AG04450 (cell line): ENCODE measurements around the gene UPB1. TPM values are rescaled to one million over a fixed set of nuclear protein-coding genes. Genes with fewer than 3 reads are reported as not detected.
A peak's percentile ranks its signal among the peaks of the same experiment; 100 is the strongest.

Source experiments
- CTCF ChIA-PET: fragments of 300-600, 350-600 bp; formaldehyde crosslinking; extraction: SDS; loops from one replicate; lab custom pipeline; 2022; ENCODE audit warnings: antibody characterized with exemption, inconsistent platforms; lab: Charles Lee
- POLR2A ChIA-PET: fragments of 350-600 bp; formaldehyde crosslinking; extraction: SDS; loops from one replicate; lab custom pipeline; 2021; ENCODE audit warnings: antibody characterized with exemption, inconsistent platforms; lab: Yijun Ruan, JAX
- DNase-seq: peaks from one replicate; pipeline ENCODE4 v3.0.0-alpha.2; 2011; ENCODE audit warnings: low read depth, low spot score
- H3K27ac ChIP-seq: one replicate; pipeline ENCODE4 v1.5.1; 2012; ENCODE audit warnings: low read depth, low read length, control low read depth
- H3K27me3 ChIP-seq: one replicate; pipeline ENCODE4 v1.6.0; 2012; ENCODE audit warnings: low read length; ENCODE audit not compliant: control insufficient read depth, insufficient read depth
- H3K4me3 ChIP-seq: 2 replicates; pipeline ENCODE4 v1.5.1; 2011; ENCODE audit warnings: mild to moderate bottlenecking, low read depth, low read length, control low read depth
- H3K9me3 ChIP-seq: 2 replicates; pipeline ENCODE4 v1.5.1; 2012; ENCODE audit warnings: low read length; ENCODE audit not compliant: control insufficient read depth, insufficient read depth
- CTCF ChIP-seq: IDR thresholded peaks from 2 replicates; pipeline ENCODE4 v1.5.1; 2011; ENCODE audit warnings: low read depth, low read length, control low read depth, inconsistent platforms
- polyA plus RNA-seq: library from polyadenylated mRNA; depleted of rRNA; stranded (reverse); fragments of >200 nt; gene quantifications from 2 replicates; pipeline ENCODE4 v1.2.3, GENCODE V29; 2011

The UPB1 gene
- polyA plus RNA-seq, 1 experiment, result not detected

DNA sequence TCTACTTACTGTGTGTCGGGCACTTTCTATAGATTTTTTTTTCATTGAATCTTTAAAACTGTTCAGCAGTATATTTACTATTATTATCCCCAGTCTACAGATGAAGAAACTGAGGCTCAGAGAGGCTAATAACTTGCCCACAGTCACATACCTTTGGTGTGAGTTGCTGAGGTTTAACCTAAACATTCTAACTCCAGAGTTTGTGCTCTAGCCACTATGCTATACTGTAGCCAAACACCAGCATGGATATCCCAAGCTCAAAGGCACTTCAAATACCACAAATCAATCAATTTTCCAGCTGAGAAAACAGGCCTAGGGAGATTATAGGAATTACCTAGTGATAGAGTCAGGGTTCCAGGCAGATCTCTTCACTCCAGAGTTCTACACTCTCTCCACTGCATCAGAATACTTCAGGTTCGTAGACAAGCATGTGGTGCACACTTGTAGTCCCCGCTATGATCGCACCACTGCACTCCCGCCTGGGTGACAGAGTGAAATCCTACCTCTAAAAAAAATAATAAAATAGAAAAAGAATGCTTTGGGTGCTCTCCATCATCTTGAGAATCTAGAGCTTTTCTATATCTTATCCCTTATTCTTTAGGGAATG is 20.4 kb upstream of the UPB1 start:
- Histone ChIP-seq H3K4me3 (no peak overlapping the region), H3K27ac (peak overlapping the region; percentile 87), H3K9me3 (no peaks in the 10 kb centered on the region), H3K27me3 (no peaks in the 10 kb centered on the region)
- ChIA-PET POLR2A (interaction anchor here (1.3 to 2.0 kb wide), 3 partner anchors 9 to 12 kb away, joined by 3 to 4 read pairs (median 4); no protein-coding TSS in a partner anchor), CTCF (no interaction called here)
- TF ChIP-seq CTCF, result no peak
- no peak for DNase-seq

- POLR2A ChIA-PET, result no interaction called here
- H3K4me3 ChIP-seq, result no peak overlapping the region
- H3K27ac ChIP-seq, result no peak overlapping the region
- TF ChIP-seq CTCF, result no peak
- CTCF ChIA-PET, result no interaction called here
- no peaks in the 10 kb centered on the region for H3K27me3 ChIP-seq
- H3K9me3 ChIP-seq, result no peaks in the 10 kb centered on the region
- no peak for DNase-seq
Observed at GRCh38 chr22:24481641-24482040, 13.5 kb upstream of the UPB1 start.

DNA sequence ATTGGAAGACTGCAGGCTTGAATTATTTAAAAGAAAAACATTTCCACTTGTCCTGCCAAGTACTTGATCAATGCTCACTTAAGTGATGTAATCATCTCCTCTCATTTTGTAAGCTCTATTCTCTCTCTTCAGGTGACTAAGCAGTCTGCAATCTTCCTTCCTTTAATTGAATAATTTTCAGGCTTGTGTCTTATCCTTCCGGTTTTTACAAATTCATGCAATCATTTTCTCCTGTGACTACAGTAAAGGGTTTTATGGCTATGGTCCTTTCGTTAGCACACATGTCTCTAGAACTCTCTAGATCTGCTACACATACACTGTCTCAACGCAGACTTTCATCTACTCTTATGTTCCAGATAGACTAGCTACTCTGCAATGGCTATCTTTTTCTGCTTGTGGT is 12.6 kb upstream of the UPB1 start:
- no peak overlapping the region for H3K27ac ChIP-seq
- POLR2A ChIA-PET, result no interaction called here
- no peak for DNase-seq
- H3K27me3 ChIP-seq, result no peaks in the 10 kb centered on the region
- CTCF ChIA-PET, result interaction anchor here (1.1 kb wide), 1 partner anchor 20 kb away, joined by 5 read pairs; no protein-coding TSS in a partner anchor
- no peak overlapping the region for H3K4me3 ChIP-seq
- TF ChIP-seq CTCF, result no peak
- H3K9me3 ChIP-seq, result no peaks in the 10 kb centered on the region

GRCh38 chr22:24482998-24483397 is 12.1 kb upstream of the UPB1 start:
- no peak for TF ChIP-seq CTCF
- CTCF ChIA-PET, result interaction anchor here (1.1 to 1.3 kb wide), 2 partner anchors 20 to 59 kb away, joined by 3 to 5 read pairs; no protein-coding TSS in a partner anchor
- DNase-seq, result no peak
- POLR2A ChIA-PET, result interaction anchor here (1.6 kb wide), 1 partner anchor 8 kb away, joined by 4 read pairs; no protein-coding TSS in a partner anchor
- Histone ChIP-seq H3K27ac (no peak overlapping the region), H3K9me3 (no peaks in the 10 kb centered on the region), H3K27me3 (no peaks in the 10 kb centered on the region), H3K4me3 (no peak overlapping the region)

GRCh38 chr22:24483976-24484545 is 11.1 kb upstream of the UPB1 start:
- H3K9me3 ChIP-seq, result no peaks in the 10 kb centered on the region
- no peak for DNase-seq
- H3K27me3 ChIP-seq, result no peaks in the 10 kb centered on the region
- no peak overlapping the region for H3K27ac ChIP-seq
- ChIA-PET CTCF (interaction anchor here (0.6 to 1.3 kb wide), 2 partner anchors 60 to 1799 kb away, joined by 3 to 4 read pairs; no protein-coding TSS in a partner anchor), POLR2A (interaction anchor here (0.6 to 1.6 kb wide), 3 partner anchors 9 to 97 kb away, joined by 3 to 6 read pairs (median 4); no protein-coding TSS in a partner anchor)
- H3K4me3 ChIP-seq, result no peak overlapping the region
- no peak for TF ChIP-seq CTCF
